GM19193 (cell line): Measurements from ENCODE around the gene CFAP99.

Experiments used
- POLR2A ChIP-seq: IDR thresholded peaks from 4 replicates; pipeline ENCODE4 v1.6.1; 2011; ENCODE audit not compliant: insufficient read depth, insufficient read length; ENCODE audit errors: extremely low read depth

Gene CFAP99

GRCh38 chr4:2415881-2416563, 2.7 kb upstream of the CFAP99 start:
- no peak for TF ChIP-seq POLR2A

GRCh38 chr4:2416564-2417225, 2.1 kb upstream of the CFAP99 start:
- TF ChIP-seq POLR2A = no peak

DNA sequence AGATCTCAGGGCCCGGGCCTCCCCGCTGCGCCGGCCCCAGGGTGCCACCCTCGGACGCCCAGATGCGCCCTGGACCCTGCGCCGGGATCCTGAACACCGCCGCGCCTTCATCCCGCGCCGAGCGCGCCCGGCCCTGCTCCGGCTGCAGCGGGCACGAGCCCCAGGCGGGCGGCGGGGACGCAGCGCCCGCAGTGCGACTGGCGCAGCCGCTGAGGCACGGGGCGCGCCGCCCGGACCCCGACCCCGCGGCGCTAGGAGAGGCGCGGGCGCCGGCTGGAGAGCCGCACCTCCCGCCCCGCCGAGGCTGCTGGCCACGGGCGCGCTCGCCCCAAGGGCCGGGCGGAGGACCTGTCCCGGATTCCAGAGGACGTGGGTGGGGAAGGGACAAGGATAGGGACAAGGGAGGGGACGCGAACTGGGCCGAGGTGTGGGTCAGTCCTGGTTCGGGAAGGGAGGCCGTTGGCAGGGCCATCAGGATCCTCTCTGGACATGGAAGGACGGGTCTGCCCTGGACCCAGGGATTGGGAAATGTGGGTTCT, 1.5 kb upstream of the CFAP99 start:
- TF ChIP-seq POLR2A = no peak

DNA sequence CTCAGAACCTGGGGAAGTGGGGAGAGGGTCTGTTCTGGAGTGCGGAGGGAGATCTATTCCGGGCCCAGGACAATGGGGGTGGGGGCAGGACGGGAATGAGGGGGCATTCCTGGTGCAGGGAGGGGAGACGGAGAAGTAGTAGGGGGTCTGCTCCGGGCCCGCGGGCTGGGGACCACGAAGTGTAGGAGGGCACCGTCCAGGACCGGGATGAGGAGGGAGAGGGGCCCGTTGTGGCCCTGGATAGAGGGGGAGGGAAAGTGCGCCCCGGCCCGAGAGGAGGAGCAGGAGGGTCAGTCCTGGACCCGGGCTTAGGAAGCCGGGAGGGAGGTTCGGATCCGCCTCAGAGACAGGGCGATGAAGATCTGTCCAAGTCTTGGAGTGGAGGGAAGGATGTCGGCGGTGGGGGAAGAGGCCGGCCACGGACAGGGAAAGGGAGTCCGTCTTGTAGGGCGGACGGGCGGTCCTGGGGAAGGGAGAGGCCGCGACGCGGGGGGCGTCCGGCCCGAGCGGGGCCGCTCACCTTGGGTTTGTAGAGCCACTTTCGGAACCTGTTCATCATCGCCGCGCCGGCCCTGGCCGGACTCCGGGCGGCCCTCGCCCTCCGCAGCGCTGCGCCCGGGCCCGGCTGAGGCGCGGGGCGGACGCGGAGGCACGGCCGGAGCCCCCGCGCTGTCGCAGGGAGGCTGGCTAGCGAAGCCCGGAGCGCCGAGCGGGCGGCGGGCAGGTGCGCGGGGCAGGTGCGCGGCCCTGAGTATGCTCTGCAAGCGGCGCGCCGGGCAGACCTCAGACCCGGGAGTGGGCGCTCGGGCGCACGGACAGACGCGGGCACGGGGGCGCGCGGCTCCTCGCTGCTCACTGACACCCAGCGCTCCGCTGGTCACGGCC, 748 bp upstream of the CFAP99 start, which contains the start of gene ZFYVE28:
ZFYVE28 (minus strand) TSS at position 881 of the 885 bp plus-strand sequence; CDS start at position 559, 322 bp downstream.
- TF ChIP-seq POLR2A = no peak

DNA sequence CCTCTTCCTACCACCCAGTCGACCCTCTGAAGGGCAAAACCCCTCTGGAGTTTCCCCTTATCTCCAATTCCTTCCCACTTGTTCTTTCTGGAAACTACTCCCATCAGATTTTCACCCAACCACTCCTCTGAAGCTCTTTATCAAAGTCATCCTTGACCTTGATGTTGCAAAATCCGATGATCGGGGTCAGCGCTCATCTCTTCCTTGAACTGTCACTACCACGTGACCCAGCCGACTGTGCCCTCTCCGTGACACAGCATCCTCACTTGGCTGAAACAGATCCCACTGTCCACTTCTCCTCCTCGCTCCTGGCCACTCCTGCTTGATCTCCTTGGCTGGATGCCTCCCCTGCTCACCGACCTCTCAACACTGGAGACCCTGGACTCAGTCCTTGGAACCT, 1.1 kb downstream of the CFAP99 start:
- TF ChIP-seq POLR2A = no peak

DNA sequence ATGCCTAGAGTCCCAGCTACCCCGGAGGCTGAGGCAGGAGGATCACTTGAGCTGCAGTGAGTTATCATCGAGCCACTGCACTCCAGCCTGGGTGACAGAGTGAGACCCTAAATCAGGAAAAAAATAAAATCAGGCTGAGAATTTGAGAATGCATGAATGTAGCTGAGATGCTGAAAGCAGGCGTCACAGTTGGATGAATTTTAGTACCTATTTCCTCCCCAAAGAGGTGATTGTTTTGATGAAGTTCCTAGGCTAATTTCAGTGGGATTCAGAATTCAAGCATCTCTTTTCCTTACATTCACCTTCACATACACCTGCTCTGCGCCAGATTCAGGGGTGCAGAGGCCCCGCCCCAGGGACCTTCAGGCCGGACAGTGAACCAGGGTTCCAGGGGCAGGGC, 3.2 kb downstream of the CFAP99 start:
- TF ChIP-seq POLR2A = no peak

- TF ChIP-seq POLR2A = no peak
Observed at GRCh38 chr4:2423066-2423465, 4.3 kb downstream of the CFAP99 start.

GRCh38 chr4:2423695-2424094, 4.9 kb downstream of the CFAP99 start:
- no peak for TF ChIP-seq POLR2A

DNA sequence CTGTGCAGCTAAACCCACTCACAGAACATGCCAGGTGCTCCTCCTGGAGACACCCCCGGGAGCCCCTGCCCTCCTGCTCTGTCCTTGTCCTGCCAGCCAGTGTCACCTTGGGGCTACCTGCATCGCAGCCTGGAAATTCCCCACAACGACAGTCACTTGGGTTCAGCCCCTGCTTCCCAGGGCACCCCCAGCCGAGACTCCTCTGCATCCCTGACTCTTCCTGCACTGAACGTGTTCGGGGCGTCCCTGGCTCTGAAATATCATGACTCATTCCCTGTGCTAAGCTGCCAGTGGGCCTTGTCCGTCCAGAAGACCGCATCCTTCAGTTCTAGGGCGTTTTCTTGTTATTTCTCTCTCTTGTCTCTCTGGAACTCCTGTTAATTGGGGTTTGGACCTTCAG, 5.8 kb downstream of the CFAP99 start:
- TF ChIP-seq POLR2A = no peak

GRCh38 chr4:2425386-2426068, 6.8 kb downstream of the CFAP99 start:
- TF ChIP-seq POLR2A = no peak

- no peak for TF ChIP-seq POLR2A
Observed at GRCh38 chr4:2426069-2426397, 7.3 kb downstream of the CFAP99 start.

GRCh38 chr4:2426711-2427275, 8.0 kb downstream of the CFAP99 start:
- no peak for TF ChIP-seq POLR2A

DNA sequence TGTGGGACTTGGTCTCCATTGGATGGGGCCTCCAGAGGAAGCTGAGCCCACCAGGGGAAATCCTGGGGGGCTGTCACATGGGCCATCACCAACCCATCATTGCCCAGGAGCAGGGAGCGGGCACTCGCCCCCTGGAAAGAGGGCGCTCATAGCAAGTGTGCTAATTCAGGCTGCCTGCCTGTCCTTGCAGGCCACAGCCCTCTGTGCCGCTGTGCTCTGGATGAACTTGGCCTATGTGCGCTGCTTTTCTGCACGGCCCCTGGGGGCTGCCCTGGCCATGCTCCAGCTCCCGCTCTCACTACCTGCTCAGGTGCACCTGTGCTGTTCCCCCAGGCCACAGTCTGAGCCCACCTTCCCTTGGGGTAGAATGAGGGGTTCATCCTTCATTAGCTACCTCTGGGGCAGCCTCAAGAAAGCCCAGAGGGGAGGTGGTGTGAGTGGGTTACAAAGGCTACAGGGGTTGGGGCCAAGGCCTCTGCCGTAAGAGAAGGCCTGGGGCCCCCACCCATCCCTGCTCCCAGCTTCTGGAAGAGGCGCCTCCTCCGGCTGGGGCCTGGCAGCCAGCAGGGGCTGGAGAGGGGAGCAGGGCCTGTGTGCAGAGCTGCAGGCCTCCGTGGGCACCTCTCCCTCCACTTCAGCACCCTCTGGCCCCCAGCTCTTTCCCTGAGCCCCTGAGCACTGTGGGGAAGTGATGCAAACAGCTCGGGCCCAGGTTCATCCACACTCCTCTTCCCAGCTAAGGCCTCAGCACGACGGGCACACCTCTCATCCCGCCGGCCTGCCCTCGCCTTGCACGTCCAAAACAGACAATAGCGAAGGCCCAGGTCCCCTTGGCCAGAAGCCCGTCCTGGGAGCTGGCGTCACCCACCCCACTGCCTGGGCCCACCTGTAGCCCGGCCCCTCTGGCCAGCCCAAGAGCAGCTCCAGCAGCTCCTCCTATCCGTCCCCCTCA, 8.9 kb downstream of the CFAP99 start:
- TF ChIP-seq POLR2A = no peak
